Measurements from ENCODE around the gene LRP8.

Gene LRP8

DNA sequence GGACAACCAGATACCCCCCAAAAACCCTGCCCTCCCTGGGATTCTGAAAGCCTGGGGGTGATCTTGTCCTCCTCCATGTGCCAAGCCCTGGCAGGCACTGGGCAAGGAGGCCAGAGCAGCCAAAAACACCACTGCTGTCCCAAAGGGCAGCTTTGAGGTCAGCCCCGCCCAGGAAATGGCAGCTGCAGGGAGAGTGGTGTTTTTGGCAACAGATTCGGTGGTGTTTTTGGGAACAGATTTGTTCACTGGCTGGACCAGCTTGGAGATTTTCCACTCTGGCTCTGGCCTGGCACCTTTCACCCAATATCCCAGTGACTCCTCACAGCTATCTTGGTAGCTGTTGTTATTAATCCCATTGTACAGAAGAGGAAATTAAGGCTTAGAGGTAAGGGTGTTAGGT is 34.7 kb downstream of the LRP8 start:
- TF ChIP-seq, protein P1, sequence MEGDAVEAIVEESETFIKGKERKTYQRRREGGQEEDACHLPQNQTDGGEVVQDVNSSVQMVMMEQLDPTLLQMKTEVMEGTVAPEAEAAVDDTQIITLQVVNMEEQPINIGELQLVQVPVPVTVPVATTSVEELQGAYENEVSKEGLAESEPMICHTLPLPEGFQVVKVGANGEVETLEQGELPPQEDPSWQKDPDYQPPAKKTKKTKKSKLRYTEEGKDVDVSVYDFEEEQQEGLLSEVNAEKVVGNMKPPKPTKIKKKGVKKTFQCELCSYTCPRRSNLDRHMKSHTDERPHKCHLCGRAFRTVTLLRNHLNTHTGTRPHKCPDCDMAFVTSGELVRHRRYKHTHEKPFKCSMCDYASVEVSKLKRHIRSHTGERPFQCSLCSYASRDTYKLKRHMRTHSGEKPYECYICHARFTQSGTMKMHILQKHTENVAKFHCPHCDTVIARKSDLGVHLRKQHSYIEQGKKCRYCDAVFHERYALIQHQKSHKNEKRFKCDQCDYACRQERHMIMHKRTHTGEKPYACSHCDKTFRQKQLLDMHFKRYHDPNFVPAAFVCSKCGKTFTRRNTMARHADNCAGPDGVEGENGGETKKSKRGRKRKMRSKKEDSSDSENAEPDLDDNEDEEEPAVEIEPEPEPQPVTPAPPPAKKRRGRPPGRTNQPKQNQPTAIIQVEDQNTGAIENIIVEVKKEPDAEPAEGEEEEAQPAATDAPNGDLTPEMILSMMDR (IDR thresholded peaks at IDR 0.05): no peak
- Histone ChIP-seq H3K4me1 (peaks cover 0 to 58% (median 47%) of the 10 kb centered on the region in 4 donors), H3K9me3 (no peaks in the 10 kb centered on the region), H3K4me3 (no peak overlapping the region), H3K27me3 (no peaks in the 10 kb centered on the region), H3K27ac (peak overlapping the region; percentile 62 to 78), H3K36me3 (no peaks in the 10 kb centered on the region)
- intact Hi-C loops (cut with DNase I; ENCODE audit: low total_unique reads): no loop called here
- peak; percentile 63 to 90 for DNase-seq

DNA sequence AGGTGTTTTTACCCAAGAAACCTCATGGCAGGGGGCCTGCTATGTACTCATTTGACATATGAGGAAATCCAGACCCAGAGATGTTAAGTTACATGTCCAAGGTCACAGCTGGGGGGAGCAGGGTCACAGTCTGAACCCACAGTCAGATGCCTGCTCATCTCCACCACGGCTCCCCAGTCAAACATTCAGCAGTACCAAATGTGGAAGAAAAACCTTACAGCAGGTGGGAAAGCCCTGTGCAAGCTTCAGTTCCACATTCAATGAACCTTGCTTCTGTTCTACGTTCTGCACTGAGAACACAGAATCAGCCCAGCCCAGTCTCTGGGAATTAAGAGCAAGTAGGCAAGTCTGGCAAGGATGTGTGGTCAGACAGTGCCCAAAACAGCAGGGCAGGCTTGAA is 35.2 kb downstream of the LRP8 start:
- intact Hi-C loops (cut with DNase I; ENCODE audit: low total_unique reads): no loop called here
- Histone ChIP-seq H3K36me3 (no peaks in the 10 kb centered on the region), H3K27ac (peak overlapping the region; percentile 62 to 78), H3K4me1 (peaks cover 0 to 54% (median 47%) of the 10 kb centered on the region in 4 donors), H3K9me3 (no peaks in the 10 kb centered on the region), H3K27me3 (no peaks in the 10 kb centered on the region), H3K4me3 (no peak overlapping the region)
- no peak for DNase-seq
- TF ChIP-seq, protein P1 (IDR thresholded peaks at IDR 0.05): no peak

DNA sequence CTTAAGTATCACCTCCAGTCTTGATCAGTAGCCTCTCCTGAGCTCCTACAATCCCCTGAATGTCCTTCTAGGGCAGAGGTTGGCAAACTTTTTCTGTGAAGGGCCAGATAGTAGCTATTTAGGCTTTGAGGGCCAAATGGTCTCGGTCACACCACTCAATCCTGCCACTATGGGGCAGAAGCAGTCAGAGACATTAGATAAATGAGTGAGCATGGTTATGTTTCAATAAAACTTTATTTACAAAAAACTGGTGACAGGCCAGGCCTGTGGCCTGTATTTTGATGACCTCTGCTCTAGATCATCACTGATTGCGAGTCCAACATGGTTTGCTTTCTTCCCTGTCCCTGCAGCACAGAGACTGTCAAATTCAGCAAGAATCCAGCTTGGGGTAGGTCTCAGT is 36.3 kb downstream of the LRP8 start:
- Histone ChIP-seq H3K9me3 (no peaks in the 10 kb centered on the region), H3K36me3 (no peaks in the 10 kb centered on the region), H3K4me3 (no peak overlapping the region), H3K4me1 (peaks cover 0 to 50% (median 45%) of the 10 kb centered on the region in 4 donors), H3K27ac (peak overlapping the region in 1 of 2 donors; percentile 78), H3K27me3 (no peaks in the 10 kb centered on the region)
- intact Hi-C loops (cut with DNase I; ENCODE audit: low total_unique reads): no loop called here
- TF ChIP-seq, protein P1 (IDR thresholded peaks at IDR 0.05): no peak
- no peak for DNase-seq

DNA sequence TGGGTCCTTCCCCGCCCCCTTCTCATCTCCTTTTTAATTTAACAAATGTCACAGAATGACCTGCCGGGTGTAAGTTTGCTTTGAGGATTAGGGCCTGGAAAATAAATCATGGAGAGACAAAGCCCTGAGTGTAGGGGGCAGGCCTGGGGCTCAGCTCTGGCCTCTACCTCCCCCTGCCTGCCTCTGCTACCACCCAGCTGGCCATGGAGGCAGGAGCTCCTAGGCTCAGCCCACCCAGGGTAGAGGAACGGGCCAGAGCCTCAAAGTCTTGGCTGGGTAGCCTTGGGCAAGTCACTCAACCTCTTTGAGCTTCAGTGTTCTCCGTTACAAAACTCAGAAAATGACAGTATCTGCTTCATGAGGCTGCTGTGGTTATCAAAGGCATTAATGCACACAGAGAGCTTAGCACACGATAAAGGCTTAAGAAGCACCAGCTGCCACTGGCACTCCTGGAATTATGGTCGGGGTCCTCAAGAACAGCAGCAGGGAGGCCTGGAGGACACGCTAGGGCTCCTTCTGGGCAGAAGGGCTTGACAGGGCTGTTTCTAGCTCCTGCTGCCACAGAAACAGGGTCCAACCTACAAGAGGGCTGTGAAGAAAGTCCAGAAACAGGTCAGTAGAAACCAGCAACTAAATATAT is 39.0 kb downstream of the LRP8 start:
- Histone ChIP-seq H3K36me3 (no peaks in the 10 kb centered on the region), H3K9me3 (no peaks in the 10 kb centered on the region), H3K4me3 (no peak overlapping the region), H3K27ac (no peak overlapping the region), H3K4me1 (peaks cover 0 to 23% (median 20%) of the 10 kb centered on the region in 4 donors), H3K27me3 (no peaks in the 10 kb centered on the region)
- intact Hi-C loops (cut with DNase I; ENCODE audit: low total_unique reads): no loop called here
- DNase-seq: no peak
- TF ChIP-seq, protein P1 (IDR thresholded peaks at IDR 0.05): no peak

DNA sequence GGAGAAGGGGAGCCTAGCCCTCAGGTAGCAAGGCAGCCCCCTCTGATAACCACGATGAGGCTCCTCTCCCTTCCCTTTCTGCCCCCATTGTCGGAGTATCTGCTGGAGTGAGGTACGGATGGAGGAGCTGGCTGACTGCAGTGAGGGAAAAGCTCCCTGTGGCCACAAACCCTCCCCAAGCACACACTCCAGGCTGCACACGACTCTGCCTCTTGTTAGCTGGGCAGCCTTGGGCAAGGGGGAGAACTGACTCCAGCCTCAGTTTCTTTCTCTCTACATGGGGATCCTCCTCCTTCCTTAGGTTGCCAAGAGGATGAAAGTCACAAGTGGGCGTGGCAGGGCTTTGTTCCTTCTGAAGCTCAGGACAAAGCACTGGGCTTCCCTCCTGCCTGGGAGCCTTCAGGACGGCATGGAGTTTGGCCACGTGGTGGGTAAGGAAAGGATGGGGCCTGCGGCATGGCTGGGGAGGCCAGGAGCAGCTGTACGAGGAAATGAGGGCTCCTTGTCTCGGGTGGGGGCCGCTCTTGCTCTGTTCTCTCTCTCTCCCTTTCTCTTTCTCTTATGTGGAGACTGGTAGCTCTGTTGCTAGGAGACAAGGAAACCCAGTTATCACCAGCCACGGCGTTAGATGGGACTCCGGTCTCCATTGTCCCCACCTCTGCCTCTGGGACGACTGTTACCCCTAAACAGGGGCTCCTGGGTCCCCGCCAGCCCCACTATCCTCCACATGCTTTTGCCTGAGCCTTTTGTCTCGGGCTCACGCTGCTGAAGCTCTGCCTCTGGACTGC is 39.7 kb downstream of the LRP8 start:
- TF ChIP-seq, protein P1 (IDR thresholded peaks at IDR 0.05): no peak
- DNase-seq: no peak
- Histone ChIP-seq H3K27me3 (no peaks in the 10 kb centered on the region), H3K4me1 (peaks cover 0 to 16% (median 12%) of the 10 kb centered on the region in 4 donors), H3K27ac (no peak overlapping the region), H3K36me3 (no peaks in the 10 kb centered on the region), H3K4me3 (no peak overlapping the region), H3K9me3 (no peaks in the 10 kb centered on the region)
- intact Hi-C loops (cut with DNase I; ENCODE audit: low total_unique reads): no loop called here

Data from tibial artery (tissue), 4 donors.